Uterine smooth muscle cell (primary cell): ENCODE measurements around the gene CFHR4. TPM values are rescaled to one million over a fixed set of nuclear protein-coding genes. Genes with fewer than 3 reads are reported as not detected.

Experiments
- total RNA-seq: library from RNA; depleted of rRNA; stranded (reverse); fragments of >200 nt; gene quantifications from 2 replicates; pipeline ENCODE4 v1.2.3, GENCODE V29; 2014

CFHR4 gene
- not detected in 2 replicates for total RNA-seq

DNA sequence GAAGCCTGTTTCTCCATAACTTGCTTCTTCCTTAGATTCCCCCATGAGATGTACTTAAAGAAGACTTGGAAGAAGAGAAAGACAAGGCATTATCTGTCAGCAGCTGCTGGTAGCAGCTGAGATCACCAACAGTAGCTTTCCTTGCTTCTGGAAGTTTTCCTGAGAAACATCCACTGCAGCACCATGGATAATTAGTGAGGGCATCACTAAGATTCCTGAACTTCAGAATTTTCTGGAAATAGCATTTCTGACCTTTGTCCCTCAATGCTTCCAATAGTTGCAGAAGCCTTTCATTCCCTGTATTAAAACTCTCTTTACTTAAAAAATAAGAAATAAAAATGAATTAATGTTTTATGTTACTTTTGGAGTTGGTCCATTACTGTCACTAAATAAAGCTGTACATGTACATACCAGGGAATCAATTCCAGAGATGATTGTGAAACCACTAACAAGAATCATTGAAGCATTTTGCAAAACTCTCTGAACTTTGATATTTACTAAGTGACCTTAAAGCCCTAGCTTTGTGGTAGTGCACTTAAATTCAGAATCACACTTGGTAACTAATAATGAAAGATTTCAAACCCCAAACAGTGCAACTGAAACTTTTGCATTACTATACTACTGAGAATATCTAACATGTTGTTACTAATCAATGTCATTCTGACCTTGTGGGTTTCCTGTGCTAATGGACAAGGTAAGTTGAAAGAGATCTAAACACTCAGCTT lies at the start of gene CFHR4:
Gene CFHR4, plus strand, starts transcription at position 538 of the 725 bp plus-strand sequence. Its CDS starts 99 bp downstream, at position 637.

DNA sequence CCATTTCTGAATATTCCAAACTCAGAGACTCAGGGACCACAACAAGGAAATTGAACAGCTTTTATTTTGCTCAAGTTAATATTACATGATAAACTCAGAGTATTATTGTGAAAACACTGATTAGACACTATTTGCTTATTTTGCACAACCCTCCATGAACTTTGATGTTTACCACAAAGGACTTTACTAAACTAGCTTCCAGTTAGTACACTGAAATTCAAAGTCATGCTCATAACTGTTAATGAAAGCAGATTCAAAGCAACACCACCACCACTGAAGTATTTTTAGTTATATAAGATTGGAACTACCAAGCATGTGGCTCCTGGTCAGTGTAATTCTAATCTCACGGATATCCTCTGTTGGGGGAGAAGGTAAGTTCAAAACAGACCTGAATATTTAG lies 55.7 kb downstream of the CFHR4 start, which contains the start of gene CFHR2:
Gene CFHR2, plus strand, starts transcription at position 171 of the 400 bp plus-strand sequence. Its CDS starts 143 bp downstream, at position 314.

Other genes with a start within 250 kb of the CFHR4 start
- 51.7 and 62.7 TPM in 2 replicates for gene CFH, start 236.0 kb upstream of the CFHR4 start, total RNA-seq
- gene CFHR3, start 113.2 kb upstream of the CFHR4 start, total RNA-seq: not detected in 2 replicates
- gene CFHR1, start 68.3 kb upstream of the CFHR4 start, total RNA-seq: 0.11 and 0.25 TPM in 2 replicates
- not detected in 2 replicates for gene CFHR2, start 55.7 kb downstream of the CFHR4 start, total RNA-seq
- gene CFHR5, start 89.5 kb downstream of the CFHR4 start, total RNA-seq: not detected in 2 replicates
- gene F13B, start 179.2 kb downstream of the CFHR4 start, total RNA-seq: not detected in 2 replicates